ENCODE data around the gene RYK.

- TF ChIP-seq CTCF (conservative IDR thresholded peaks at IDR 0.05; ENCODE audit: low read length) = no peak
- TF ChIP-seq EZH2phosphoT487 (IDR thresholded peaks at IDR 0.05; ENCODE audit: borderline replicate concordance) = no peak
Measured at GRCh38 chr3:134294302-134295280, 43.9 kb upstream of the RYK start.

Data from Loucy (cell line).